ENCODE data around the gene GNPTG. TPM values are rescaled to one million over a fixed set of nuclear protein-coding genes. Genes with fewer than 3 reads are reported as not detected.
A peak's percentile ranks its signal among the peaks of the same experiment; 100 is the strongest.

Gene GNPTG
- total RNA-seq, 1 donor from 2014 or later: 104 TPM

GRCh38 chr16:1408171-1408837 lies 56.6 kb downstream of the GNPTG start:
- Histone ChIP-seq H3K27me3 (ENCODE audit: control insufficient read depth, insufficient read depth, low read length) (no peaks in the 10 kb centered on the region), H3K36me3 (ENCODE audit: control insufficient read depth, insufficient read depth, low read length) (no peaks in the 10 kb centered on the region), H3K4me3 (ENCODE audit: low read depth, low read length) (peak overlapping the region; percentile 68)
- no peak for DNase-seq (ENCODE audit: low read depth)
- TF ChIP-seq CTCF (IDR thresholded peaks at IDR 0.05; ENCODE audit: insufficient read depth, low read length, poor library complexity, severe bottlenecking): no peak

GRCh38 chr16:1412847-1413246 lies 61.1 kb downstream of the GNPTG start:
- TF ChIP-seq CTCF (IDR thresholded peaks at IDR 0.05; ENCODE audit: insufficient read depth, low read length, poor library complexity, severe bottlenecking): no peak
- Histone ChIP-seq H3K4me3 (ENCODE audit: low read depth, low read length) (no peak overlapping the region), H3K27me3 (ENCODE audit: control insufficient read depth, insufficient read depth, low read length) (no peaks in the 10 kb centered on the region), H3K36me3 (ENCODE audit: control insufficient read depth, insufficient read depth, low read length) (no peaks in the 10 kb centered on the region)
- DNase-seq (ENCODE audit: low read depth): no peak

Other genes starting within 250 kb of the GNPTG start
- 6.7 and 8.9 TPM in 2 replicates for gene CACNA1H, start 198.8 kb upstream of the GNPTG start, total RNA-seq
- not detected in 2 replicates for gene TPSG1, start 126.7 kb upstream of the GNPTG start, total RNA-seq
- gene TPSB2, start 121.7 kb upstream of the GNPTG start, total RNA-seq: not detected in 2 replicates
- gene TPSAB1, start 111.2 kb upstream of the GNPTG start, total RNA-seq: not detected in 2 replicates
- gene TPSD1, start 95.9 kb upstream of the GNPTG start, total RNA-seq: not detected in 2 replicates
- 129 and 139 TPM in 2 replicates for gene UBE2I, start 42.3 kb upstream of the GNPTG start, total RNA-seq
- gene BAIAP3, start 18.3 kb upstream of the GNPTG start, total RNA-seq: 1.2 and 5.8 TPM in 2 replicates
- gene TSR3, start 53 bp upstream of the GNPTG start, total RNA-seq: 138 and 144 TPM in 2 replicates
- gene UNKL, start 62.8 kb downstream of the GNPTG start, total RNA-seq: 9.8 and 19.3 TPM in 2 replicates
- 25.2 and 26.6 TPM in 2 replicates for gene UQCC4, start 68.8 kb downstream of the GNPTG start, total RNA-seq
- gene PERCC1, start 79.1 kb downstream of the GNPTG start, total RNA-seq: not detected in 2 replicates
- 0.08 and 0.14 TPM in 2 replicates for gene CCDC154, start 92.6 kb downstream of the GNPTG start, total RNA-seq
- 116 and 186 TPM in 2 replicates for gene CLCN7, start 123.1 kb downstream of the GNPTG start, total RNA-seq
- not detected in 2 replicates for gene PTX4, start 137.0 kb downstream of the GNPTG start, total RNA-seq
- gene TELO2, start 141.4 kb downstream of the GNPTG start, total RNA-seq: 23.1 and 28.1 TPM in 2 replicates
- 1.2 and 4.0 TPM in 2 replicates for gene TMEM204, start 181.7 kb downstream of the GNPTG start, total RNA-seq